Muscle layer of colon (tissue), 2 donors: Measurements from ENCODE around the gene LRFN2.

ENCODE experiments used
- H3K27ac ChIP-seq: one replicate; pipeline ENCODE4 v1.7.0; 2013; ENCODE audit warnings: low read depth, mild to moderate bottlenecking, low read length, moderate library complexity
- H3K27me3 ChIP-seq, 2 donors: one replicate each; pipeline ENCODE4 v1.7.0; 2013; ENCODE audit warnings: low read length in 2 of 2, mild to moderate bottlenecking in 2 of 2; ENCODE audit not compliant: insufficient read depth in 2 of 2, control insufficient read depth in 1 of 2
- H3K36me3 ChIP-seq: one replicate; pipeline ENCODE4 v1.7.0; 2013; ENCODE audit warnings: mild to moderate bottlenecking, low read length; ENCODE audit not compliant: insufficient read depth
- H3K4me1 ChIP-seq: one replicate; pipeline ENCODE4 v1.7.0; 2013; ENCODE audit warnings: mild to moderate bottlenecking, low read length; ENCODE audit not compliant: insufficient read depth
- H3K4me3 ChIP-seq, 2 donors: one replicate each; pipeline ENCODE4 v1.7.0; 2013; ENCODE audit warnings: low read length in 2 of 2, low read depth in 1 of 2, mild to moderate bottlenecking in 1 of 2, moderate library complexity in 1 of 2
- H3K9ac ChIP-seq: one replicate; pipeline ENCODE4 v1.7.0; 2013; ENCODE audit warnings: low read length
- H3K9me3 ChIP-seq: one replicate; pipeline ENCODE4 v1.7.0; 2013; ENCODE audit warnings: mild to moderate bottlenecking, low read length
- donor health status: abdominal sarcoma.
- donor health status: Adenocarcinoma of cecum.

Gene LRFN2

DNA sequence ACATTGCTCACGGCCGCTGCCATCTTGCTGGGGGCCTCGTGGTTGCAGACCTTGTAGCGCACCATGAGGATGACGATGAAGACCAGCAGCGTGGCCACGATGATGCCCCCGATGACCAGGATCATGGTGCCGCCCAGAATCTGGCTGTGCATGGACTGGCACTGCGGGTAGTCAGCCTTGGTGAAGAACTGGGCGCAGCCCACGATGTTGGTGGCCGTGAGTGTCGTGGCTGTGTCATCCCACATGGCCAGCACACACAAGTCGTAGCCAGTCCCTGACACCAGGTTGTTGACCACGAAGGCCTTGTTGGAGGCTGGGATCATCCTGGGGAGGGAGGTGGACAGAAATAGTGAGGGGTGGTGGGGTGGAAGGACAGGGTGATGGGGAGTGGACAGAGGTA, 194.6 kb downstream of the LRFN2 start:
- peaks cover 0 to 8% of the 10 kb centered on the region in 2 donors for H3K27me3 ChIP-seq
- H3K9me3 ChIP-seq, result no peaks in the 10 kb centered on the region
- H3K27ac ChIP-seq, result no peak overlapping the region
- no peak overlapping the region for H3K9ac ChIP-seq
- H3K4me1 ChIP-seq, result no peaks in the 10 kb centered on the region
- no peak overlapping the region for H3K4me3 ChIP-seq
- no peaks in the 10 kb centered on the region for H3K36me3 ChIP-seq

DNA sequence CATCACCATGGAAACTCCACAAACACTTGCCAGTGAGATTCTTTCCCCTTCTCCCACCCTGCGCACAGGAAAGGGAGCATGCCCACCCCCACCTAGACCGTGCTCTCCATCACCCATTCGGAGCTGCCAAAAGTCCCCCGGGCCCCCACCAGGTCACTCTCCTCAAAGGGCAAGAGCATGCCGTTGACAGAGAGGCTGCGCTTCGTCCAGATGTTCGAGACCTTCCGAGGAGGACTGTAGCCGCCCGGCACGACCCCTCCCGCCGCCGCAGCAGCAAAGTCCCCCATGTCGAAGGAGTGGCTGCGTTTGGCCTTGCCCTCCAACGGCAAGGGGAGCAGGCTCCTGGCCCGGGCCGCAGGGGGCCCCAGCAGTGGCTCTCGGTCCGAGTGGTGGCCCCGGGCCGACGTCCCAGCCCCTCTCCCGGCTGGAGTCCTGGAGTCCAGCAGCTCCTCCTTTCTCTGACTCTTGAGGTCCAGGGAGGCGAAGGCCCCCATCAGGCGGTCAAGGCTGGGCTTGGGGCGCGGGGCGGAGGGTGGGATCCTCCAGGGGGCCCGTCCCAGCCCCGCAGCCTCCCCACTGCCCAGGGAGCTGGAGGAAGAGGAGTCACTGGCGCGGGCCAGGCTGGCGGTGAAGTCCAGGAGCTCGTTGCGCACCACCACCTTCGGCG, 195.2 kb downstream of the LRFN2 start:
- no peak overlapping the region for H3K27ac ChIP-seq
- H3K36me3 ChIP-seq, result no peaks in the 10 kb centered on the region
- no peak overlapping the region for H3K9ac ChIP-seq
- H3K4me1 ChIP-seq, result no peaks in the 10 kb centered on the region
- H3K27me3 ChIP-seq, result peaks cover 0 to 8% of the 10 kb centered on the region in 2 donors
- no peaks in the 10 kb centered on the region for H3K9me3 ChIP-seq
- no peak overlapping the region for H3K4me3 ChIP-seq

DNA sequence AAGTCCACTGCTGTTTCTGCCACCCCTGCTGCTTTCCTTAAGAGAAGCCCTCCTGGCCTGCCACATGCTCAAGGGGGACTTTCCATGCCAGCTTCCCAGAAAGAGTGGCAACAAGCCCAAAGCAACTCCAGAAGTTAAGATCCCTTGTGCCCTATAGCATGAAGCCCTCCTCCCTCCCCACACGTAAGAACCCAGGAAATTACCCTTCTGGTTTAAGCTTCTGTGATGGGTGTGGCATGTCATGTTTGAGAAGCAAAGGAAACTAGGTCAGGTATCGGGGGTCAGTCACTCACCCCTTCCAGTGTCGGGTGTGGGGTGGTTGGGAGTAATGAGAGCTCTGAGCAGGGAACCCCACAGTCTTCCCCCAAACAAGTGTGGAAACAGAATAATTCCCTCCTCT, 196.1 kb downstream of the LRFN2 start:
- no peaks in the 10 kb centered on the region for H3K4me1 ChIP-seq
- H3K4me3 ChIP-seq, result no peak overlapping the region
- no peaks in the 10 kb centered on the region for H3K36me3 ChIP-seq
- H3K9me3 ChIP-seq, result no peaks in the 10 kb centered on the region
- H3K27ac ChIP-seq, result no peak overlapping the region
- H3K9ac ChIP-seq, result no peak overlapping the region
- H3K27me3 ChIP-seq, result peaks cover 0 to 12% of the 10 kb centered on the region in 2 donors

GRCh38 chr6:40390144-40390800, 196.9 kb downstream of the LRFN2 start:
- no peak overlapping the region for H3K27ac ChIP-seq
- H3K9me3 ChIP-seq, result no peaks in the 10 kb centered on the region
- H3K4me1 ChIP-seq, result no peaks in the 10 kb centered on the region
- H3K27me3 ChIP-seq, result peaks cover 0 to 13% of the 10 kb centered on the region in 2 donors
- no peak overlapping the region for H3K9ac ChIP-seq
- H3K4me3 ChIP-seq, result no peak overlapping the region
- H3K36me3 ChIP-seq, result no peaks in the 10 kb centered on the region

DNA sequence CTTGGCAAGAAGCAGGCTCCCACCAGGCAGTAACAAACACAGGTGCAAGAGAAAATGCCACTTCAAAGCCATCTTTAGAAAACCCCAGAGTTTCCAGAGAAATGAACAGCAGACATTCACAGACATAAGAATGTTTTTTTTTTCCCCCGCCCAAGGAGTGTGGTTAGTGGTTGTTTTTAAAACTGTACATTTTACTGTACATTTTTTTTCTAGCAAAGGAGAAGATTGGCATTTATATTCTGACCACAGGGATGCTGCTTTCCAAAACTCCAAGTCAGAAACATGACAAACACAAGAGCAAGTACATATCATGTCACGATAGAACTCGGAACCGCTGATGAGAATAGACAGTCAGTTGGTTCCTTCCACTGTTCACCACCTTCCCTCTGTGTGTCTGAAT, 197.9 kb downstream of the LRFN2 start:
- H3K4me1 ChIP-seq, result no peaks in the 10 kb centered on the region

DNA sequence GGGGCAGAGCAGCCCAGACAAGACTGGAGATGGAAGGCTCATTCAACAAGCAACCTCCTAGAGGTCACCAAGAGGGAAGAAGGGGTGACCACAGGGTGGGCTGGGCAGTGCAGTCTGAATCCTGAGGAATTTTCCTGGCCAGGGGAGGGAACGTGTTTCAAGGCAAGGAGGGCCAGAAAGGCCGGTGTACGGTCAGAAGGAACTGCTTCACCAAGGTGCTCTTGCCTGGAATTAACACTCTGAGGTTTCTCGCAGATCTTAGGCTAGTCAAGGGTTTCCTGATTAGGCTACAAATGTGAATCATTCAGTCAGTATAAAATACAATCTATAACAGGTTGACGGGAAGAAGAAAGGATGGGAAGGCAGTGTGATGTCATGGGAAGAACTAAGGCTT, 199.3 kb downstream of the LRFN2 start:
- Histone ChIP-seq H3K27me3 (peaks cover 0 to 13% of the 10 kb centered on the region in 2 donors), H3K36me3 (no peaks in the 10 kb centered on the region), H3K4me3 (no peak overlapping the region), H3K9ac (no peak overlapping the region), H3K4me1 (no peaks in the 10 kb centered on the region), H3K9me3 (no peaks in the 10 kb centered on the region), H3K27ac (no peak overlapping the region)

More for the DNA sequence above, 197.9 kb downstream of the LRFN2 start:
- Histone ChIP-seq H3K9me3 (no peaks in the 10 kb centered on the region), H3K9ac (no peak overlapping the region), H3K27ac (no peak overlapping the region), H3K36me3 (no peaks in the 10 kb centered on the region), H3K27me3 (peaks cover 0 to 13% of the 10 kb centered on the region in 2 donors), H3K4me3 (no peak overlapping the region)

DNA sequence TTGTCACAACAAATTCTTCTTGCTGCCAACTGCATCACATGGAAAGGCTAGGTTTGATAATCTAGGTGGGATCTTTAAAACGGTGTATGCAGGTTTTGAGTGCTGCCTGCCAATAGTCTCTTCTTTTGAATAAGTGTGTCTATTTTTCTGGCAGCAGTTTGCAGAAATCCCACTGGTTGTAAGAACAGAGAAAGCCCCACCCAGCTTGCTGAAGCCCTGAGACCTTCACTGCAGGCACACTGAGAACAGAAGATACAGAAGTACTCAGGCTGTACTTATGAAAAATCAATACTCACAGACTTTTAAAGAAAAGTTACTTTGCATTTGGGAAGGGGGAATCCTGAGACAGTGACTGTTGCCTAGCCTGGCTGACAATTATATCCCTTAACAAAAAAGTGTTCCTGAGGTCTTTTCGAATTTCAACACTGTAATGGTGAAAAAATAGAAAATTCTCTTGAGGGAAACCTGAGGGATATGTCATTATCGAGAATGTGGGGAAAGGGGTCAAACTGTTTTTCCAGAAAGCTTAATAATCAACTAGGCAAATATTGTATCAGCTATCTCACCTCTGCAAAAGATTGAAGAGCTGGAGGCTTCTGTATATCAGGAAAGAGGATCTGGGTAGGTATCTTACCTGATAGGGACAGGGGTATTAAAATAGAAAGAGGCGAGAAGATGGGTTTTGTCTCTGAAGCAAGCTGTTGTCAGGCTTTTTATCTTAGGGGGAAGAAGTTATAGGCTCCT, 199.9 kb downstream of the LRFN2 start:
- Histone ChIP-seq H3K4me3 (no peak overlapping the region), H3K4me1 (no peaks in the 10 kb centered on the region), H3K36me3 (no peaks in the 10 kb centered on the region), H3K27me3 (peaks cover 0 to 11% of the 10 kb centered on the region in 2 donors), H3K9me3 (no peaks in the 10 kb centered on the region), H3K27ac (no peak overlapping the region), H3K9ac (no peak overlapping the region)

GRCh38 chr6:40386200-40386599, 201.0 kb downstream of the LRFN2 start:
- H3K4me1 ChIP-seq, result no peaks in the 10 kb centered on the region
- H3K9ac ChIP-seq, result no peak overlapping the region
- no peak overlapping the region for H3K4me3 ChIP-seq
- H3K27ac ChIP-seq, result no peak overlapping the region
- H3K27me3 ChIP-seq, result peaks cover 0 to 9% of the 10 kb centered on the region in 2 donors
- no peaks in the 10 kb centered on the region for H3K36me3 ChIP-seq
- H3K9me3 ChIP-seq, result no peaks in the 10 kb centered on the region

- Histone ChIP-seq H3K9ac (no peak overlapping the region), H3K9me3 (no peaks in the 10 kb centered on the region), H3K27ac (no peak overlapping the region), H3K27me3 (peaks cover 0 to 5% of the 10 kb centered on the region in 2 donors), H3K4me3 (no peak overlapping the region), H3K36me3 (no peaks in the 10 kb centered on the region), H3K4me1 (no peaks in the 10 kb centered on the region)
These were observed 203.6 kb downstream of the LRFN2 start for GRCh38 chr6:40383348-40384115.

DNA sequence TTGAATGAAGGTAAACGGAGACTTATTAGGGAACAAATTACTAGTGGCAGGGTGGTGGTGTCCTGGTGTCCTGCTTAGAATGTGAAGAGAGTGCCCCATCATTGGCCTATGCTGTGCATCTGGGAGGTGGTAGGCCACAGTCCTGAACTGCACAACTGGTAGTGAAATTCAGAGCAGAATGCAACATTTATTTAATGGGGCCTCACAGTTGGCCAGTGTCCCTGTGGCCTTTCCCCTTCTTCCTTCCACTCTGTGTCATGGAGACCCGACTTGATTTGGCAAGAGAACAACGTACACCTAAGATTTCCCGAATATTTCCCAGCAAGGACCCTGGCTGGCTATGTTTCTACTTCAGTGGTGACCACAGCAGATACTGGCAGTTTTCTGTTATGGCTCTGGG, 206.9 kb downstream of the LRFN2 start:
- H3K4me3 ChIP-seq, result no peak overlapping the region
- no peaks in the 10 kb centered on the region for H3K9me3 ChIP-seq
- H3K36me3 ChIP-seq, result no peaks in the 10 kb centered on the region
- H3K9ac ChIP-seq, result no peak overlapping the region
- H3K4me1 ChIP-seq, result no peaks in the 10 kb centered on the region
- no peak overlapping the region for H3K27ac ChIP-seq
- no peaks in the 10 kb centered on the region for H3K27me3 ChIP-seq

- no peak overlapping the region for H3K9ac ChIP-seq
- no peaks in the 10 kb centered on the region for H3K36me3 ChIP-seq
- H3K9me3 ChIP-seq, result no peaks in the 10 kb centered on the region
- no peak overlapping the region for H3K4me3 ChIP-seq
- no peak overlapping the region for H3K27ac ChIP-seq
- no peaks in the 10 kb centered on the region for H3K27me3 ChIP-seq
- no peaks in the 10 kb centered on the region for H3K4me1 ChIP-seq
These were observed 207.4 kb downstream of the LRFN2 start for GRCh38 chr6:40379811-40380210.
